ENCODE measurements around the gene SLX4IP.

SLX4IP gene

DNA sequence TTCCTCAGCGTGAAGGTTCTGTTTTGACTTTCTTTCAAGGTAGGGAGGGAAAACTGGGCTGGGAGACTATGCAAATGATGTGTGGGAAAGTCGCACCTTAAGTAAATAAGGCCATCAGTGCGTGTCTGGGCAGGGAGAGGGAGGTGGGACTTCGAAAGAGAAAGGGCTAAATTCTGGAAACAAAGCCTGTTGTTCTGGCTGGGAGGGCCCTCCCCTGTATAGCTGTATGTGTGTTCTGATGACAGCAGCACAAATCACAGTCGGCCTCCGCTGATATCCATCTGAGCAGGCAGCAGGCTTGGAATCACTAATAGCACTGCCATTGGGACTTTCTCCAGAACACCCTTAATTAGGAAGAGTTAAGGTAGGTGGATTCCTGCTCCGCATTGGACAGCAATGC lies 219.5 kb downstream of the SLX4IP start:
- DNase-seq = no peak

DNA sequence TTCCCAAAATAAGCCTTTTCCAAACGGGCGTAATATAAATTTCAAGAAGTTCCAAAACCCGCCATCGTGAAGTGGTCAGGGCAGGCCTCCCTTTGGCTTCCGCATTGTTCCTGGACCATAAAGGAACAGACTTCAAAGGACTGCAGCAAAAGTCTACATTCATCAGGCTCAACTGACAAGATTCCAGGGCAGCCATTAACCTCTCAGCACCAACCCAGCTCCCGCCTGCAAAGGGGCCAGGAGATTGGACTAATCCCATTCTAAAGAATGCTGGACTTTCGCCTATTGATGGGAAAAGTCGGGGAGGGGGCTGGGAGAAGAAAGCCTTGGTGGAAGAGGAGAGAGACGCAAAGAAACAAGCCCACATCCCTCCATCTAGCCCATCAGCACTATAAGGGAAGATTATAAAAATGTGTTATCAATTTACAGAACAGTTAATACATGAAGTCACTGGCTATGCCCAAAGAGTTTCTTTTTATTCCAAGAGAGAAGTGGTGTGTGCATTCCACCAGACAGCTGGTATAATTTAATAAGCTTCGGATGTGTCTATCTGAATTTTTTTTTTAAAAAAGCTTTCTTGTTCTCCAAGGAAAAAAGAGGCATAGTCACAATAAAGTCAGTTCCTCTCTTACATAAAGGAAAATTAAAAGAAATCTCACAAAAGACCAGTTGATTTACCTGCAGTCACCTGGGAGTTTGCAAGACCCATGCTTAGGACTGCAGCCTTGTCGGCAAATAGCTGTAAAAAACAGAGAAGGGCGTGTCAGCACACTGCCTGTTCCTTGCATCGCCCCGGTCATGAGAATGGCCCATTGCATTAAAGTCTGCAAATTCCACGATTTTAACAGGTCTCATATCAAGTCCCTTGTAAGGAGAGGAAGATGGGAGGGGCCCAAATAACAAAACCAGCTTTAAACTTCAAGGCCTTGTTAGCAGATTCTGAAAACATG lies 220.9 kb downstream of the SLX4IP start:
- no peak for DNase-seq

DNA sequence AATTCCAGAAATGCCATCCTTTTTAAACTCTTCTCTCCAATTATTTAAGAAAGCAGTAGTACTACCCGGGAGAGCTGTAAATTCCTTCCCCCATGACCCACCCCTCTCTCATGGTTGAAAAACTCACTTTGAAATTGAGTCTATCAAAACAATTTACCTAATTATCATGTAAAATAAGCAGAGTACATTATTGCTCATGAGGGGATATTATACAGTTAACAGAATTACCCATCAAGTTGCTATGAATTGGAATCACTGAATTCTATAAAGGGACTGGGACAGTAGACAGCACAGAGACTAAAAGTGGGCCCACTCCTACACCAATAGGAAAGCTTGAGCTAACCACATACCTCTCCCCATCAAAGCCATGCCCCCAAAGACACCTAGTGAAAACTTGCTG lies 222.3 kb downstream of the SLX4IP start:
- DNase-seq = no peak

DNA sequence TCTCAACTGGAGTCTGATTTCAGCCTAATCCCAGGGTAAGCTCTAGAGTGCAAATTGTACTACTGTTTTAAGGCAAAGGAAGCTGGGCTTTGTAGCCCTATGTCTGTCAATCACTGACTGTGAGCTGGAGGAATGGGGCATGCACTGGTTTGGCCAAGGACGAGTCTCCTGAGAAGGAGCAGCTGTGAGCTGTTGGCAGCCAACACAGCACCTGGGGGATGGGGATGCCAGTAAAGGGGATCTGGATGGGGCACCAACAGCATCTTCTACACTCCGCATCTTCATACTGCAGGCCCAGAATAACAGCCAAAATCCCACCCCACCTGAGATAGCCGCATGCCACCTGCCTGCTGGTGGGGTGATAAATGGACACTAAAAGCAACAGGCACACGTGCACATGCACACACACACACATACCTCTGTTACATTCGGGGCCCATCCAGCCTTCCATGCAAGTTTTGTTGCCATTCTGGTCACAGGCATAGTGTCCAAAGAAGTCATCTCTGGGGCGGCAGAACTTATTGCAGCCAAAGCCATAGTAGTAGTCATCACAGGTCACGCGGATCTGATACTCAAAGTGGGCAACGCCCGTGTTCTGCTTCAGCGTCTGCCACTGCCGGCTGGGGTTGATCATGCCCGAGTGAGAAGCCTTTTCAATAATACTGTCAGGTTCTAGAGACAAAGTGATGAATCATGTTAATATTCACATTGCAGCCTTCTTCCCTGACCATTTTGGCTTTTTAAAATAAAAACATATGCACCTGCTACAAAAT lies 223.1 kb downstream of the SLX4IP start:
- DNase-seq = no peak

DNA sequence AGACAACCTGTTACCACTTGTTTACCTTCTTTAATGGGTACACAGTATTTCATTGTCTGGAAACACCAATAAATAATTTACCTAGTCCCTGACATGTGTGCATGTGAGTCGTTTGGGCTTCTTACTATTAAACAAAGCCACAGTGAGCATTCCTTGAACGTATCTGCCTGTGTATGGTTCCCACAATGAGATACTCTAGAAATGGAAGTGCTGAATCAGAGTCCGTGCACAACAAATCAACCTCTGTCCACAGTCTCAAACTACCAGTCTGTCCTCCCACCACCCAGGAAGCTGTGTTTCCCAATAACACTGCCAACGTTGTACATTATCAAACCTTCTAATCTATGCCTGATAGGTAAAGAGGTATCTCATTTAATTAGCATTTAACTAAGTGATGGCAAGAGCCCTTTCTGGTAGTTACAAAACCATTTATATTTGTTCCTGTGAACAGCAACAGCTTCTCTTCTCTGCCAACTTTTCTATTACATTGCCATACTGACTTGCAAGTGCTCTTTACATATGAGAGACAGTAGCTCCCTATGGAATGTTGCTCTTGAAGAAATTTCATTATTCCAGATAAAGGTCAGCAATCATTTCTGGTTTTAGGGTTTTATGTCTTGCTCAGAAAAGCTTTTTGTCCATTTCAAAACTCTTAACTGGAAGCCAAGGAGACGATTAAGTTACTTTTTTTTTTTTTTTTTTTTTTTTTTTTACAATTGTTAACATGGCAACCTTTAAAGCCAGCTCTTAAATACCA lies 223.9 kb downstream of the SLX4IP start:
- no peak for DNase-seq

DNA sequence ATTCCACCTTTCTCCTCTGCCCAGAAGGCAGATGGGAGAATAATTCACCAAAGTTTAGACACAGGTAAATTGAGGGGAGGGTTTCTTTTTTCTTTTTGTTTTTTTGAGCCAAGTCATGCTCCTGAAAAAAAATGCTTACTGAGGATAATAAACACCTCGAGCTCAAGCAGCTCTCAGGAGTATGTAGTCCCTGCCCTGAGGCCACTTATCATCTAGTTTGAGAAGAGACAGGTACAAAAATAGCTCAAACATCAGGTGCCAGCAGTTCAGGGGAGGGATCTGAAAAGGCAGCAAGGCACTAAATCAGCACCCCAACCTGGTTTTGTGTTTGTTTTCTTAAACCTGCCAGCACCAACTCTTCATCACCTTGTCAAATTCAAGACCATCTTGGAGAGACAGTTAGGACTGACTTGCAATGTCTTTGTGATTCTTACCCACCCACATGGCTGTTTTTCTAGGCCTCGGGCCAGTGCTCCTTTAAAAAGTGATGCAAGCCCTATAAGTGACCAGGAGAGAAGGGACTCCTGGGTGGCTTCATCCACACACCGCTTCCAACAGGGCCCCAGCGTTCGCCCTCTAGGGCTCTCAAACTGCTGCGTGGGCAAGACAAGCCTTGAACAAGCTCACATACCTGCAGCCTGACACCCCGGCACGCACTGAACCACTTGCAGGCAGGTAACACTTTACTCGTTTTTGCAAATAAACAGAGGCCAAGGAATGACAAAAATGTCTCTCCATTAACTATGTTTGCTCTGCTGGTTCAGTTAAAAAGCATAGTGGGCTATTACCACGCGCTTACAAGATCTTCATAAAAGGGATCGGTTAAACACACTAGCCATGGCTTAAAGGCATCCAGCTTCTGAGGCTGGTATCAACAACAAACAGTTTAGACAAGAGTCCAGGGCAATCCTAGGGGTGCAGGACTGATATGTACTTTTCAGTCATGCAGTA lies 224.8 kb downstream of the SLX4IP start:
- no peak for DNase-seq

DNA sequence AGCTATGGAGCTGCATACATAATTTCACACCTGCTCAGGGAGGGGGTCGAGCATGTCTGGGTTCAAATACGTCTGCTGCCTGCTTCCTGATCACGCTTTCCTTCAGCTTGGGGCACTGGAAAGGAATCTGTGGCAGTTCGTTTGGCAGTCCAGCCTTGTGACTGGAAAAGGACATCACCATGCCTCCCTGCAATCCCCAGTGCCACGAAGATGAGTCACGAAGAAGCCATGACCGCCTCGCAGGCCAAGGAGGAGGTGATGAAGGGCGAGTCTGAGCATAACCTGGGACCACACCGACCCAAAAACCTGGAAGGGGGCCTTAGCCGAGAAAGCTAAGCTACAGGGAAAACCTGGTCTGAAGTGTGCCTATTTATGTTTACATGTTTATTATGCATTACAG lies 225.6 kb downstream of the SLX4IP start:
- DNase-seq = no peak

DNA sequence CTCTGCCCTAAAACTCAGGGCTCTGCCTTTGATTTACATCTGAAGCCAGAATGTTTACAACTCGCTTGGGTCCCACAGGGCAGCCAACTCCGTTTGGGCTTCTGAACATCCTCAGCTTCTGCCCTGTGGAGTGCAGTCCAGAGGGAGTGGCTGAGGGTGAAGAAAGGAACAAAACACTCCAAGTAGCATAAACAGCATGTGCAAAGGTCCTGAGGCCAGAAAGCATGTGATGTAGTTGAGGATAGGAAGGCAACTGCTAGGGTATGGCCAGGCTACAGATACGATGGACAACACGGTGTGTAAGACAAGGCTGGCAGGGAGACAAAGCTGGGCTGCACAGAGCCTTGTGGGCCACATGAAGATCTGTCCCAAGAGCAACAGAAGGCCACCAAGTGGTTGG lies 226.2 kb downstream of the SLX4IP start:
- no peak for DNase-seq

DNA sequence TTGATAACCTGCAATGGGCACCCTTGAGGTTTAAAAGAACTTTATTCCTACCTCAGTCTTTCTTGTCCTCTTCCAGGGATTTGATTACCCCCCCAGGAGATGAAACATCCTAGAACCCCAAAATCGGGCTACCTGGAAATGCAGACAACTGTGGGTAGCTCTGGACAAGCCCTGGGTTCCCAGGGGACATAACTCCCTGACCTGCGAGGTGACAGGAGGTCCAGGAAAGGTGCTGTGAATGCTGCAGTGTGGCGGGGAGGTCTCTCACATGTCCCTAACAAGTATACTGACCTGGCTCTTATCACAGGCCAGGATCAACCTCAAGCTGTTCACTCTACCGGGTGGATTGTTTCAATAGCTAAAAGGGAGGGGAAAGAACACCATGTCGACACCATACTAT lies 227.0 kb downstream of the SLX4IP start:
- no peak for DNase-seq

DNA sequence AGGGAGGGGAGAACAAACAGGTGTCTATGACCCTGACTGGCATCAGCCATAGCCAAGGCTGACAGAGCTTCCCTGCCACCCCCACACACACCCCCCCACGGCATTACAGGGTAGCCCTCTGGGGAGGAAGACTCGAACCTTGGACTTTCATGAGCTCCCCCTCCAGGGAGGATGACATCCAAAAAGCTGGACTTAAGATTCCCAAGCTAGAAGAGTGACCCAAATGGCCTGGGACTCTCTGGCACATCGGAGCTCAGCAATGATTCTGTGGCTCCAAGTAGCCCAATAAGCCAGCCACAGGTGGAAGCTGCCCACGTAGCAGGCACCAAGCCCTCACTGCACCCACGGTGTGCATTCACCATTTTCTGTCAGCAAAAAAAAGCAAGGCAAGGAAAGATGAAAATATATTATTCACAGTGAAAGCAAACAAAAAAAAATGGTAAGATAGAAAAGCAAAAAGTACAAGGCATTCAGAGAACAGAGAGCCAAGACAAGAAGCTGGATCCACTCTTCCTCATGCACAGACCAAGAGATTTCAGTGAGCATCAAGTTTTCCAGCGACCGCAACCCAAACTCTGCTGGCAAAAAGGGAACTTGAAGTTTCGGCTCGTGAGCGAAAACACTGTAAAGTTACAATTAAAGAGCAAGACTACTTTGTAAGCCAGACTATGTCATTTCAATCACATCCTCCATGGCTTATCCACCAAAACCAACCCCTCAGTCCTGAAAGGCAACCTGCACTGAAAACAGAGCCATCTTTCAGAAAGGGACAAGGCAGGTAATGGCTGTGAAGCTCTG lies 227.8 kb downstream of the SLX4IP start:
- DNase-seq = no peak

DNA sequence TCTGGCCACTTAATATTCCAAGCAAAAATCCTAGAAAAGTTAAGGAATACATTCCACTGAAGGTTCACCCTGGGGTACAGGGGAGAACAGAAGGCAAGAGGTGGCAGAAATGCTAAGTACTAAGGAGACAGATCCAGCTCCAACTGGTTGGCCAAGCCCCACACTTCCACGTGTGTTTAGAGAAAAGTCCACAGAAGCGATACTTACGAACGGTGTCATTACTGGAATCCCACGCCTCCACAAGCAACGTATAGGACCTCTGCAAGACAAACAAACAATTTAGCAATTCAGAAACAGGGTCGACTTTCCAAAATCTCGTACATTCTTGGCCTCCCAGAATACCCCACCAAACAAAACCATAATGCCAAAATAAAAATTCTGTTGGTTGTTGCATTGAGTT lies 228.7 kb downstream of the SLX4IP start:
- no peak for DNase-seq

DNA sequence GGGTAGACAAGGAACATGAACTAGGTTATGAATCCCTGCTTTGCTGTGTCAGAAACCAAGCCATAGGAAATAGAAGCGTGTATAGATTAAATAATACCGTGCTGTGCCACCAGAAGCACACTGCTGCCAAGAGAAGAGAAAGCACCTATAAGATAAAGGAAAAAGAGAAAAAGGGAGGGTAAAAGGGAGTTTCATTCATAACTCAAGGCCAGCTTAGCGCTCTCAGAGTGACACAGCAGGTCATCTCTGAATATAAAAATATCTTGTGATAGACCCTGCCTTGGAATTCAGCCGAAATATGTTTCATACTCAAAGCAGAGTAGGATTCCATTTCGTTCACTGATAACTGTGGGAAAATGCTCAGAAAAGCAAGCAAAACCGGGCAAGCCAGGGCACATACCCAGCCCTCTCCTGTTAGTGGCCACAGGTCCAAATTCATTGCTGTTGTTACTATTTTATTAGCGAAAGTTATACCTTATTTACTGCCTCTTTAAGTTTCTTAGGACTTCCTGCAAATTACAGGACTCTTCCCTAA lies 230.0 kb downstream of the SLX4IP start:
- DNase-seq = no peak

DNA sequence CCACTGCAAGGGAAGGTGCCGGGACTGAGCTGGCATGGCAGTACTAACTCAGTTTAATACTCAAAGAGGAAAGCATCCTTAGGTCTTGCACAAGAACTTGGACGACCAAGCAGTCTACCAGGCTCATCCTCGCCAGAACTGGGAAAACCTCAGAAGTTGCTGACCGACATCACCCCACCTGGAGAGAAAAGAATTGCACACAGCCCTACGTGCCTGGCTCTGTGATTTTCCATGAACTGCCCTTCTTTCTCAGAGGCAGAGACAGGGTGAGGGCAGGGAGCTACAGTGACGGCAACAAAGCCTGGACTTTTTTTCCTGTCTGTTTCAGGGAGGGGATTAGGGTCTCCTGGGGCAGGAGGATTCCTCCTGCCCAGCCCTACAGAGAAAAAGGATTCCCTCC lies 230.7 kb downstream of the SLX4IP start:
- no peak for DNase-seq

DNA sequence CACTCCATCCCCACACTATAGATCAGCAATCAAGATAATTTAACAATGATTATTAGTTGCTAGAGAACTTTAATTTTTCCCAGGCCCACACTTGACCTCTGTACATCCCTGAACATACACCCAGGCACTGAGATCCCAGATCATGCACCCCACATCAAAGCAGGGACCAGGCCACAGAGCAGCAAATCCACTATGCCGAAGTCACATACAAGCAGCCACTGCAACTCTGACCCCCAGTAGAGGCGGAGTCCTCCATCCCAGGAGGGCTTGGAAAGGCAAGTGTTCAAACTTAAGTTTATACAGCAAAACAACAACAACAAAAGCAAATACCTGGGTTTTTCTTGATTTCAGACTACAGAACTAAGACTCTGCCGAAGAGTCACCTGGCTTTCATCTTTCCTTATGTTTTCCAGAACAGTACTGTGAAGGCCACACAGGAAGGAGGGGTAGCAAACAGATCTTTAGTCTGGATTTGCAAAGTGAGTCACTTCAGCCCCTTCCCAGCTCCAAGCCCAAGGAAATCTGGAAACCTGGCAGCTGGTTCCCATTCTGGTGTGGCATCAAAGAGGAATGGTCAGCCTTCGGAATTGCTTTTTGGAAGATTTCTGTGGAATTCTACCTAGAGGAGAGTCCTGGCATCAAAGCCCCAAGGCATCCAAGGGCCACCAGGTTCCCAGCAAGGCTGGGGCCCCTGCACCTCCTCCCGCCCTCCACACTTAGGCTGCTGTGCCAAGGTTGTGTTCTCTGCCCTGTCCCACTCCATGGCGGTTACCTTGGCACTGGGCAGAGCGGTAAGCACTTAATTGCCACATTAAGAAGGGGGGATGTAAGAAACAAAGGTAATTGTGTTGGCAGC lies 231.3 kb downstream of the SLX4IP start:
- no peak for DNase-seq

DNA sequence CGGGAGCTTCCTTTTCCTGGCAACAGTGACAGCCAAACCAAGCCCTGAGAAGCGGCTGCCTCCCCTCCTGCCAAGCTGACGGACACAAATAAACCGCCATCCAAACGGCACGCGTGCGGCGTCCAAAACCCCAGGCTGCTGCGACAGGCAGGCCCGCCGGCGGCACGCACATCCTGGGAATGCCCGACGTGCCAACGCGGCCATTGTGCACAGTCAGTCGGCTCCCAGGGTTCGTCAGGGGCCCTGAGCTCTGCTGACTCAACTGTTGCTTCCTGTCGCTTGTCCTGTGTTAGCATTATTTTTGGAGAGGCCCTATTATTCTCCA lies 231.9 kb downstream of the SLX4IP start:
- no peak for DNase-seq

DNA sequence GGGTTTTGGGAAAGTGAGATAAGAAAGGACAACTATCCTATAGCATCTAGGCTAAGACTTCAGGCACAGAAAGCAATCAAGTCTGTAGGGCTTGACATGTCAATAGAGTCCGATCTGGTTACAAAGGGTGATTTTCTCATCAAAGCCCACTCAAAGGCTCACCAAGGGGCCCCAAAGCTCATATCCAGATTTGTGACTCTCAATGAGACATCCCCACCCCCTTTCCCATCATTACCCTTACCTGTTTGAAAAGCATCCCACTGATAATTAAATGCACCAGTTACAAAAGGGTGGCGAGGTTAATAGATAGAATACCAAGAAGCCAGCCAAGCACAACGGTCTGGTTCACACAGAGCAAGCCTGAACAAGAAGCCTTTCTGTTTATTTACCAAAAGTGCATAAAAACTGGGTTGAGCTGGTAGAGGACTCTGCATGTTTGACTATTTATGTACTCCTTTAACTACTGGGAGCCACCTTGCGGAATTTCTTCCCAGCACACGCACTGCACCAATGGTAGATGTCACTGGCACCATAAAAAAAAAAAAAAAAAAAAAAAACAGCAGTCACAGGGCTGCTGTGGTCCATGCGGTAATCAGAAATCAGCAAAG lies 232.6 kb downstream of the SLX4IP start:
- DNase-seq = no peak

DNA sequence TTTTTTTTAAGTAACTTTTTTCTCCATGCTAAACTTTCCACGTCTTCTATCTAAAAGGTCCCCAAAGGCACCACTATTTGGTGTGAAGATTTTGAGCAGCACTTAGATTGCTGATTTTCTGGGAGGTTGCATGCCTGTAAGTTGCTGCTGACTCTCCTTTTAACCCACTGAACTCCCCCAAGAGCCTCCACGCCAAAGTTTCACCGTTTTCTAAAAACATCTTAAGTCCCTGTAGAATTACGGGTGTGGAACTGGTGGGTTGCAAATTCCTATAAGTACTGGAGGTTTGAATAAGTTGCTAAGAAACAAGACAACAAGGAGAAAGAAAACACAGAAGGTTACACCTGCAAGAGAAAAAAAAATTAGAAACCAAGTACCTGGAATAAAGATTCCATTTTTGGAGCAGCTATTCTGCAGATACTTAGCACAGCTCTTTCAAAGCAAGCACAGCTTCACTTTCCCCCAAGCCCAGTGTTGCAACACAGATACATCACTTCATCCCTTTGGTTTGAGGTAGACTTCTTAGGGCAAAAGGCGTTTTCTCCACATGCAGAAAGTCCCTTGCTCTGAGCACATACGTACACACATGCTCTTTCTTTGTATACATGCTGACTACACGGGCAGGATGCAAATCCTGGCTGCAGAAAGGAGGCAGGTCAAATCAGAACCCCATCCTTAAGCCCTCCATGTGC lies 233.7 kb downstream of the SLX4IP start:
- no peak for DNase-seq

DNA sequence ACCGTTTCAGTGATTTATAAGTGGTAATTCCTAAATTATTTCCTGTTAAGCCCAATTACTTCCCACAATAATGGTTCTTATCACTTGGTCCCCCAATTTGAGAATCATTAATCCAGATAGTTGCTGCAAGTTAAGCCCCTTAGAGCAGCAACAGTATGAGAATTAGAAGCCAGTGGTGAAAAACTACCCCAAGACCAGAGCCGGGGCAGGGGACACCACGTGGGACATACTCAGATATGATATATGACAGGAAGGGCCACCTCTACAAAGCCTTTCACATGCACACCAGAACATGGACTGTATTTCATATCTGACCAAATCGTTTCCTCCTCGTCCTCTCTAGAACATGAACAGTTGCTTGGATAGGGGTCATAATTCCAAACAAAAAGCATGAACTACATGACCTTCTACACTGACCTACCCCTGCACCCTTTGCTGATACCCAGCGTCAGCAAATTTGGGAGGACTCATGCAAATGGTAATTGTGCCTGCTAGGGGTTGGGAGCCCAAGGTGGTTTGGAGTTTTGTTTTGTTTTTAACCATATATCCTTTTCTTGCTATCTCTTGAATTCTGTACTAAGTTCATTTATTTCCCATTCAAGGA lies 234.8 kb downstream of the SLX4IP start:
- DNase-seq = no peak
